GM12874 (cell line): ENCODE data around the gene SFXN5.

ENCODE experiments used
- TF ChIP-seq, protein P1 (sequence below): IDR thresholded peaks from 2 replicates; pipeline ENCODE4 v1.5.1; 2011; ENCODE audit warnings: low read depth, mild to moderate bottlenecking, control low read depth, low read length, moderate library complexity; ENCODE audit not compliant: insufficient read depth

SFXN5 gene

DNA sequence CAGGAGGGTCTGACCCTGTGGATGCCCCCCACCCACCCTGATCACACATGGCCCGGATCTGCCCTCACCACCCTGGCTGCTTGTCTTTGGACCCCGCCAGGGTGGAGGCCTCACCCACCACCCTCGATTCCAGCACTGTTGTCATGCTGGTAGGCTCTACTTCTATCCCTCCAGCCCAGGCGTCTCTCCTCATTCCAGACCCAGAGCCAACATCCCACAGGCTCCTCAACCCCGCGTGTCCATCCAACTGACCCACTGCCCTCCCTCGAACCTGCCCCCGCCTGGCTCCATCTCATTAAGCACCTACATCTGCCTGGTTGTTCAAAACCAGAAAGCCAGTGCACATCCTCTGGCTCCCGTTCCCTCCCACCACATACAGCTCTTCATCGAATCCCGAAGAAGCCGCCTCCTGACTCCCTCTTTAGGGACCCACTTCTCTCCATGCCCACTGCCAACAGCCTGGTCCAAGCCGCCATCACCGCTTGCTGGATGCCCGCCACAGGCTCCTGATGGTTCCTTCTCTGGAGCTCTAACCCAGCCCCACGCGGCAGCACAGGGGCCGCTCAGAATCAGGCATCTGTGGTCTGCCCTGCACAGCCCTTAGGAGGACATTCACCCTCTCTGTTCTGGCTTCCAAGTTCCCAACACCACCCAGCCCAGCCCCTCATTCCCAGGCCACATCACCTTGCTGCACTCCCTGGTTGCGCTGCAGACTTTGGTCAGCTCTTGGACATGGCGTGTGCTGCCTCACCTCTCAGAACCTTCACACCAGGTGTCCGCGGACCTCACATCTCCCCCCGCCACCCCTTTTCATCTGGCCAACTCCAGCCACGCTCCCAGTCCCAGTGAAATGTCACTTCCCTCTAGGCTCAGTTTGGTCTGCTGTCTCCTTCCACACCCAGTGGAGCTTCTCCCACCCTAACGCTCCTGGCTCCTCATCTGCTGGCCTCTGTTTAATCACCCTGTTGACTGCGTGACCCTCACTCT, 111.2 kb downstream of the SFXN5 start:
- TF ChIP-seq, protein P1, sequence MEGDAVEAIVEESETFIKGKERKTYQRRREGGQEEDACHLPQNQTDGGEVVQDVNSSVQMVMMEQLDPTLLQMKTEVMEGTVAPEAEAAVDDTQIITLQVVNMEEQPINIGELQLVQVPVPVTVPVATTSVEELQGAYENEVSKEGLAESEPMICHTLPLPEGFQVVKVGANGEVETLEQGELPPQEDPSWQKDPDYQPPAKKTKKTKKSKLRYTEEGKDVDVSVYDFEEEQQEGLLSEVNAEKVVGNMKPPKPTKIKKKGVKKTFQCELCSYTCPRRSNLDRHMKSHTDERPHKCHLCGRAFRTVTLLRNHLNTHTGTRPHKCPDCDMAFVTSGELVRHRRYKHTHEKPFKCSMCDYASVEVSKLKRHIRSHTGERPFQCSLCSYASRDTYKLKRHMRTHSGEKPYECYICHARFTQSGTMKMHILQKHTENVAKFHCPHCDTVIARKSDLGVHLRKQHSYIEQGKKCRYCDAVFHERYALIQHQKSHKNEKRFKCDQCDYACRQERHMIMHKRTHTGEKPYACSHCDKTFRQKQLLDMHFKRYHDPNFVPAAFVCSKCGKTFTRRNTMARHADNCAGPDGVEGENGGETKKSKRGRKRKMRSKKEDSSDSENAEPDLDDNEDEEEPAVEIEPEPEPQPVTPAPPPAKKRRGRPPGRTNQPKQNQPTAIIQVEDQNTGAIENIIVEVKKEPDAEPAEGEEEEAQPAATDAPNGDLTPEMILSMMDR = no peak

DNA sequence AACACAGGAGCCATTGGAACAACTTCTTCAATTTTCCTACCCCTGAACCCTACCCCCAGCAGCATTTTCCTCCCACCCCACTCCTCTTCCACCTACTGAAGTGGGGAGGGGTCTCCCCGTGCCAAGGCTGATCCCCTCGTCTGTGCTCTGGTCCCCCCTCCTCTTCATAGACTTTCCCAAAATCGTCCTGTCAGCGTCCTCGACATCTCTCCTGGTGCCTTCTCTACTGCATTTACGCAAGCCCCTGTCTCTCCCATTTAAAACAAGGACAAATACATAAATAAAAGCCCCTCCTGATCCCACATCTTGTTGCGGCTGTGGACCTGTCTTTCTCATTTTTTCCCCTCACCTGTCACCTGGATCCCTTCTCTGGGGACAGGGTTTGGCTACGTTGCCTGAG, 112.0 kb downstream of the SFXN5 start:
- TF ChIP-seq, protein P1 = no peak

DNA sequence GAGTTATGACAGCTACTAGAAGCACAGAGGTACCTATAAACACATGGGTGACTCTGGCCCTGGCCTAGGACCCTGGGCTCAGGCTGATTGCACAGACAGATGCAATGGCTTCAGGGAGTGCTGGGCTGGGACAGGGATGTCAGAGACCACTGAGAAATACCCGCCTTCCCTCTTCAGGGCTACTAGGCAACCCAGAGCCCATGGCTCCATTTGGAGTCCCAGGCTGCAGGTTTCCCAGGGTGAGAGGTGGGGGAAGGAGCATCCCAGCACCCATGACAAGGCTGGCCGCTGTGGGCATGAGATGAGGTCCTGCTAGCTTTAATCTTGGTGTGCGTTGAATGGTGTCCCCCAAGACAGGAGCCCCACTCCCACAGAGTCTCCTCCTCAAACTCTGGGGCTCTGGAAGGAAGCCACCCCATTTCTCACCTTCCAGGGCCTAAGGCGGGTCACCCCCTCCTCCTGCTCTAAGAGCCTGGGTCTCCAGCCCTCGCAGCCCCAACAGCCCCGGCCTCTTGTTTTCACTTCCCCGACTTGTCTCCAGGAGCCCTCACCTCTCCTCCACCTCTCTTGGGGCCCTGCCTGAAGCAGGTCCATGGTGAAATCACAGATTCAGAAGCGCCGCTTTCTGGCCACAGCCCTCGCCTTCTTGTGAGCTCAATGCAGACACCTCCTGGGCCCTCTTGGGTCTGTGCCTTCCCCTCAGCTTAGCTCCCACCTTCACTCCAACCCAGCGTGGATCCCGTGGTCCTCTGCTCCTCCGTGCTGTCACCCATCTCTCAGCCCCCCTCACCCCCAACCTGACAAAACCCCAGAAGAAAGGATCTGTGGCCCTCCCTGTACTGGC, 112.7 kb downstream of the SFXN5 start:
- TF ChIP-seq, protein P1 = no peak

DNA sequence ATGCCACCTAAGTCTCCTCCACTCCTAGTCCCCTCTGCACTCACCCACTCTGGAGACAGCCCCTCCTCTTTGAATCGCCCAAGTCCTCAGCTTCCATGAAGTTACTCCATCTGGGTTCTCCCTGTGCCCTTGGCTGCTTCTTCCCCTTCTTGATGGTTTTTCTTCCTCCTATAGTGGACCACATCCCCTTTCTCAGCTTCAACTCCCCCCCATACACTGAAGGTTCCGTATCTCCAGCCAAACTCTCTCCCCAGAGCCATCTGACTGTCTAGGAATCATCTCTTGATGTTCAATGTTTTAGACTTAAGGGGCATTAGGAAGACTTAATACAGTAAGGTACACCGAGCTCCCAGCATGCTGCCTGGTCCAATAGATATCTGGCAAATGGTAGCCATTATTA, 114.6 kb downstream of the SFXN5 start:
- TF ChIP-seq, protein P1 = no peak

DNA sequence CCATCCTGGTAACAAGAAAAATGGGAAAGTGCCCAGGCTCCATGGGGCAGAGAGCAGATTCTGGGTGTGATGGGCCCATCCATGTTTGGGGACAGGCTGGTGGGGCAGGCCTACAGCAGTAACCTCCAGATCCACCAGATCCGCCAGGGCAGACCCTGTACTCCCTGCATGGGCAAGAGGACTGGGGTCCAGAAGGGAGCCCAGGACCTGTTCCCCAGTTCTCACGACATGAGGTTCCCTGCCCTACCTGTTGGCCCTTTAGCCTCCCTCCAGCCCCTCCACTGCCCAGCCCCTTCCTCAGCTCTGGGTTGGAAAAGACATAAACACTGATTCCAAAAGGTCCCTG, 115.5 kb downstream of the SFXN5 start:
- TF ChIP-seq, protein P1 = no peak

DNA sequence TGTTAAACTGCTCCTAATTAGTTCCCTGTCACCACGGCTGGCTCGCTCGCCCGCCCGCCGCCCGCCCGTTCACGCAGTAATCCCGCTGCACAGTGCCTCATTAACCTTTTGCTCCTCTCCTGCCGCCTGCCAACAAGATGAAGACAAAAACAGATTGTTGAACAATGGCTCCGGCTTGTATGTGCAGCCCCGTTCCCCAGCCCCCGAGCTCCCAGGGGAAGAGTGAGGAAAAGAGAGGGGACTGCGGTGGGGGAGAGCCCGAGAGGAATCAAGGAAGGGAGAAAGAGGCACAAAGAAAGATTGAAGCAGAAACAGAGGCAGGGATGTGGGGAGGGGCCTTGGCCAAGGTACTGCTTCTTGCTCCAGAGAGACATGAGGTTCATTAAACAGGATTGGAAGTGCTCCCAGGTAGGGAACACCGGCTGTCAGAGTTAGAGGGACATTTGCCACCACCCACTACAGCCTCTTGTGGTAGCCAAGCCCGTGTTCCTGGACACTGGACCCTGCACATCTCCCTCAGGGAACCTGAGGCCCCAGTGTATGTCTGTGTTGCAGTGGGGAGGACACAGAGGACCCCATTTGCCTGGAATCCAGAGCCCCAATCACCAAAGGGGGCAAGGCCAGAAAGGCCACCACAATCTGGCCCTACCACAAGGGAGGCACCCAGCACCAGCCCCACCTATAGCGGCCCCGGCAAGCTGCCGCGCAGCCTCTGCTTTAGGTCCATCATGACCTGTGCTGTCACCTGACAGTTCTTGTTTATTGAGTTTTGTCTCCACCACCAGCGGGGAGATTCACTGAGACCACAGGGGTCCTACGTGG, 116.1 kb downstream of the SFXN5 start:
- TF ChIP-seq, protein P1 = no peak
